ENCODE results near the gene INHBE.

DNA sequence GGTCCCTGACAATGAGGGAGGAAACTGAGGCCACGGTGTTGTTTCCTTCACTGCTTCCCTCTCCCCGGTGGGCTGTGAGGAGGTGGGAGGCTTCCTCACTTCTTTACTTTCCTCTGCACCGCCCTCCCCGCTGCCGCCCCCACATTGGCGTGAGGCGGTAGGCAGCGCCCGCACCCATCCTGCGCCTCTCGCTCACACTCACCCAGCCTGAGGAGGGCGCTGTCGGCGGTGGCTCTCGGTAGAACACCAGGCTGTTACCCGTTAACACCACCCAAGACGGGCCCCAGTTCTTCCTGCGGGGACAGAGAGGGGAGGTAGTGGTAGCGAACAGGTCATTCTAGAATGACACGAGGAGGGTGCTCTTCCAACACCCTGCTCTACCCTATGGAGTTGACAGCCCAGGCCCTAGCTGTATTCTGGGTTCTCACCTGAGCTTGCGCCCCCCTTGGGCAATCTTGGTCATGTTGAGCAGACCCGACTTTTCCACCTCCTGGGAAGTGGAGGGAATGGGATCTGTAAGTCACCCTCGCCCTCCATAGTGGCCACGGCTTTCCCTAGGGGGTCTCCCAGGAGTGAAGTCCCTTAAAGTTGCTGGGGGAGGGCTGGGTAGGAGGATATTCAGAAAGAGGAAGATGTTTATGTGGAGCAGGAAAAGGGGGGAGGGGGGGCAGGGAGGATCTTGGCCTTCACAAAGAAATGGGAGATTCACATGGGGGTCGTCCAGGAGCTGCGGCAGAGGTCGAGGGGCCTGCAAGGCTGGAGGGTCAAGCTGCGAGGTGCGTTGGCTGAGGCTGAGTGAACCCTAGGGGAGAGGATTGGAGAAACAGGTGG is 21.3 kb downstream of the INHBE start:
- no peak for TF ChIP-seq SP1 (IDR thresholded peaks at IDR 0.05; ENCODE audit: low read depth, low read length)
- TF ChIP-seq EP300 (IDR thresholded peaks at IDR 0.05; ENCODE audit: borderline replicate concordance in 1 of 2, low read depth in 2 of 2, low read length in 2 of 2), result no peak
- TF ChIP-seq POLR2AphosphoS5 (IDR thresholded peaks at IDR 0.05; ENCODE audit: low read depth, low read length), result no peak
- TF ChIP-seq, protein P1, sequence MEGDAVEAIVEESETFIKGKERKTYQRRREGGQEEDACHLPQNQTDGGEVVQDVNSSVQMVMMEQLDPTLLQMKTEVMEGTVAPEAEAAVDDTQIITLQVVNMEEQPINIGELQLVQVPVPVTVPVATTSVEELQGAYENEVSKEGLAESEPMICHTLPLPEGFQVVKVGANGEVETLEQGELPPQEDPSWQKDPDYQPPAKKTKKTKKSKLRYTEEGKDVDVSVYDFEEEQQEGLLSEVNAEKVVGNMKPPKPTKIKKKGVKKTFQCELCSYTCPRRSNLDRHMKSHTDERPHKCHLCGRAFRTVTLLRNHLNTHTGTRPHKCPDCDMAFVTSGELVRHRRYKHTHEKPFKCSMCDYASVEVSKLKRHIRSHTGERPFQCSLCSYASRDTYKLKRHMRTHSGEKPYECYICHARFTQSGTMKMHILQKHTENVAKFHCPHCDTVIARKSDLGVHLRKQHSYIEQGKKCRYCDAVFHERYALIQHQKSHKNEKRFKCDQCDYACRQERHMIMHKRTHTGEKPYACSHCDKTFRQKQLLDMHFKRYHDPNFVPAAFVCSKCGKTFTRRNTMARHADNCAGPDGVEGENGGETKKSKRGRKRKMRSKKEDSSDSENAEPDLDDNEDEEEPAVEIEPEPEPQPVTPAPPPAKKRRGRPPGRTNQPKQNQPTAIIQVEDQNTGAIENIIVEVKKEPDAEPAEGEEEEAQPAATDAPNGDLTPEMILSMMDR (IDR thresholded peaks at IDR 0.05; ENCODE audit: control extremely low read depth in 1 of 3, insufficient read depth in 1 of 3, low read depth in 1 of 3, low read length in 3 of 3), result peak; percentile 67 to 84 (median 69)
